SIG-M5 treated with dmso at 0.1 percent for 504 hours (cell line): Measurements from ENCODE around the gene NCF4.

Experiments used
- DNase-seq: peaks from one replicate; lab custom pipeline; 2025; ENCODE audit not compliant: unreplicated experiment; lab: John Stamatoyannopoulos, UW

Gene NCF4

DNA sequence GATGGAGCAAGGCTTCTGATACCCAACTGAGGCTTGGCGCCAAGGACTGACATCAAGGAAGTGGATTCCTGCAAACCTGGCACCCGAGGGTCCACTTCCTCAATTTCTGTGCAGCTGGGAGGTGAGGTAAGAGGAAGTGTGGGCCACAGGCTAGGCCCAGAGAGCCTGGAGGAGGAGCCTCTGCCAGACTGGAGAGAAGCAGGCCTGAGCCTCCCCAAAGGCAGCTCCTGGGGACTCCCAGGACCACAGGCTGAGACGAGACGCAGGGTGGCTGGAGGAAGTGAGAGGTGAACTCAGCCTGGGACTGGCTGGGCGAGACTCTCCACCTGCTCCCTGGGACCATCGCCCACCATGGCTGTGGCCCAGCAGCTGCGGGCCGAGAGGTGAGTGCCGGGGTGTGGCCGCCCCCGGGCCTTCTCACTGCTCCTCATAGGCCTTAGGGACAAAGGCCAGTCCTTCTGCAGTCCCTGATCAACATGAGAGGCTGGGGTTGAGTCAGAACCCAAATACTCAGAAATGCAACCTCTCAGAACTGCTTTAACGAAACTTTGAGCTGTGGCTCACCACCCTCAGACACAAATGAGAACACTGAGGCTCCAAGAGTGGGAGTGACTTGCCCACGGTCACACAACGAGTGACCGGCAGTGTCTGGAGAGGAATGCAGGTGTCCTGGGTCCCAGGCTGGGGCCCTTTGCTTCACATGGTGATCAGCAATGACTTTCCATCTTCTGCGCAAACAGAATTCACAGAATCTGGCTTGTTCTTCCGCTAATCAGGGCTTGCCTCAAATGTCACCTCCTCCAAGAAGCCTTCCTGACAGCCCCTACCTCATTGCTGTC, at the start of gene NCF4:
TSS of gene NCF4 (plus strand) at position 186 of the 839 bp plus-strand sequence. CDS start at position 352, 166 bp downstream.
- DNase-seq = peak; percentile 98

DNA sequence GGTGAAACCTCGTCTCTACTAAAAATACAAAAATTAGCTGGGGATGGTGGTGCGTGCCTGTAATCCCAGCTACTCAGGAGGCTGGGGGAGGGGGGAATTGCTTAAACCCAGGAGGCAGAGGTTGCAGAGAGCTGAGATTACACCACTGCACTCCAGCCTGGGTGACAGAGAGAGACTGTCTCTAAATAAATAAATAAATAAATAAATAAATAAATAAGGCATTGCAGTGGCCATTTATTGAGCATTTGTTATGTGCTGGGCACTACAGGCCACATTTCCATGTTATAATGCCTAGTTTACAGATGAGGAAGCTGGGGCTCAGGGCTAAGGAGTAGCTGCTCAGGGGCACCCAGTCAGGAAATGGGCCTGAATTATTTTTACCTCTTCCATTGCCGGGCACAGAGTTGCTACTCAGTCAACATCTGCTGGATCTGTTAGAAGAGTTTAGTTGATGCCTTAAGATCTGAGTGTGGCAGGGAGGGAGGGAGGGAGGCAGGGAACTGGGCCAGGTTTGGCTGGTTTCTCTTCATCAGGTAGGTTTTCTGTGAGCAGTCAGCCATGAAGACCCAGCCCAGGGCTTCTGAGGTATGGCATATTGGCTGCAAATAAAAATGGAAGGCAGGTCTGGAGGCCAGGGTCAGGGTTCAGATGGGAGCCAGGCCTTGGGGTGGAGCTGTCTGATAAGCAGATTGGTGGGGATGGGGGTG, 49.6 kb upstream of the NCF4 start:
- DNase-seq = no peak

DNA sequence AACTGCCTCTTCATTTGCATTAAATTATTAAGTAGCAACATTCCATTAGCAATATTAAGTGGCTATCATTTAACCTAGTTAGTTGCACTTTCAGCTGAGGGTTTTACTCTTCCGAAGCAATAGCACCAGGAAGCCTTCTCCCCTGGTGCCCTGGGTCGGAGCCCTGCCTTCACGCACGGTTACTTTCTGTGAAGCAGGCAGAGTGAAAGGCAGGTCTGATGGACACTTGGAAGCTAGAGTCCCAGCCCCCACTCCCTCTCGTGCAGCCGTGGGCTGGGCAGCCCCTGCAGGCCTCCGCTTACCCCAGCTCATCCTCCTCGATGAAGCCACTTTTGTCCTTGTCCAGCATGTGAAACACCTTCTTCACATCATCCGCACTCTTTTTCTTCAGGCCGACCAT, 46.0 kb upstream of the NCF4 start:
- DNase-seq = no peak

DNA sequence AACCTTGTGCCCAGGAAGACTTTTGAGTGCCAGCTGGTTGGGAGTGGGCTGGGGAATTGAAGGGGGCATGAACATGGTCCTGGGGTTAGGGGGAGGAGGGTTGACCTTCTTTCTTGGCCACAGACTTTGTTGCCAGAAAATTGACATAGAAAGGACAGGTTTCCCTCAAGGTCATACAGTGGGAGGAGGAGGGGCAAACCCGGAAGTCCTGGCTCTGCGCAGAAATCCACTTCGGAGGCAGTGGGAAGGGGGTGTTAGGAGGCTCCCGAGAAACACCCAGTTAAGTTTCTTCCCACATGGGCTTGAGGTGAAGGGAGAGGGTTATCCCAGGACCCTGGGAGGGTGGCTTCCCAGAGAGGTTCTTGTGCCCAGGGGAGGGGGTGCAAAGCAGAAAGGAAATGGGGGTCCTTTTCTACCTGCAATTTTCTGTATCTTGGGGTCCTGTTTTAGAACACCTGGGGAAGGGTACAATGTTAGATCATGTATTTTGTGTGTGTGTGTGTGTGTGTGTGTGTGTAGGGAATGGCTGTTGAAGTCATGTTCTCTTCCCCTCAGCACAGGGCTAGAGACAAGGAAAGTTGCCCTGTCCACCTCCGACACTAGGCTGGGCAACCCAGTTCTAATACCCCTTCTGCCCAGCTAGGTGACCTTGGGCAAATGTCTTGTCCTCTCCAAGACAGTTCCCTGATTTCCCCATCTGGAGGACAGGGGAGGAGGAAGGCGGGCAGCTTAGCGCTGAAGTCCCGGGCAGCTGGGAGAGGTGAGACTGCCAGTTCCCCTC, 45.1 kb upstream of the NCF4 start:
- no peak for DNase-seq

DNA sequence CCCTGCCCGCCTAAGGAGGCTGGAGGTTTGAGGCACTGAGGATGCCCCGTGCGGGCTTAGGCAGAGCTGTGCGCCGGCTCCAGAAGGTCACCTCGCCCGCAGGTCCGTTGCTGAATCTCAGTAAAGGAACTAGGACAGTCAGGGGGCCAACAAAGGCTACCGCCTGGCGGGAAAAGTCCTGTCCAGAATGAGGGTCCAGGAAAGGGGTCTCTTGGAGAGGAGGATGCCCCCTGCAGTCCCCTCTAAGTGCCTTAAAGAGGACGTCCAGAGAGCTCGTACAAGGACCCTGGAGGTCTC, 44.5 kb upstream of the NCF4 start:
- DNase-seq = no peak

DNA sequence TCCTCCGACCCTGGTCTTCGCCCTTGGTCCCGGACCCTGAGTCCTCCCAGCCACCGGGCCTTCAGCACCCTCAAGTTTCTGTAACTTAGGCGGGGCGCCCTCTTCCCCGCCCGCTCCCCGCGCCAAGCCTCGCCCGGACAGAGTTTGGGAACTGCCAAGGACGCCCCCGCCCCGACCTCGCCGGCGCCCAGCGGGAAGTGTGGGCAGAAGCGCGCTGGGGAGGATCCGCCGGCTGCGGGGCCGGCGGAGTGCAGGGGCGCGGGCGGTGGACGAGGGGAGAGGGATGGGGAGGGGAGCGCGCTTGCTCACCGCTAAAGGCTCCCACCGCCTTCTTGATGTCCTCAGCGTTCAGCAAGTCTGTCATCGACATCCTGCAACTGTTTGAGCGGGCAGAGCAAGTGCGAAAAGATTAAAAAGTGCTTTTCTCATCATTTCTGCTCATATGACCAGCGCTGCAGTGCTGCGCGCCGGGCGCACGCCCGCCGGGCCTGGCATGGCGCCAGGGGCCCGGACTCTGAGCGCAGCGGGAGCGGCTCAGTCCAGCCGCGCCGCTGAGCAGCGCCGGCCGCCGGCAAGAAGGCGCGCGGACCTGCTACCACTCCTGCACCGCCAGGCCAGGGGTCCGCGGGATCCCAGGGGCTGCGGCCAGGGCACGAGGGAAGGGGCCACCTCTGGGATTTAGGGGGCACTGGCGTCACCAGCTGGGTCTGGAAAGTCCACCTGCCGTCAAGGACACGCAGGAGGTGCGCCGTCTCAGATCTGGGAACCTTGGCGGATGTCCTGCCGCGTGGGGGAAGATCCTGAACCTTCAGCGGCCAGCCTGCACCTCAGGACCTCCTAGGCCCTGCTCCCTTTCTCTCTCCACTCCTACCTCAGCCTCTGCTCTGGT, 43.9 kb upstream of the NCF4 start, which contains the start of gene PVALB:
TSS of gene PVALB (minus strand) at position 400 of the 889 bp plus-strand sequence. CDS start at position 370, 30 bp downstream.
- no peak for DNase-seq

DNA sequence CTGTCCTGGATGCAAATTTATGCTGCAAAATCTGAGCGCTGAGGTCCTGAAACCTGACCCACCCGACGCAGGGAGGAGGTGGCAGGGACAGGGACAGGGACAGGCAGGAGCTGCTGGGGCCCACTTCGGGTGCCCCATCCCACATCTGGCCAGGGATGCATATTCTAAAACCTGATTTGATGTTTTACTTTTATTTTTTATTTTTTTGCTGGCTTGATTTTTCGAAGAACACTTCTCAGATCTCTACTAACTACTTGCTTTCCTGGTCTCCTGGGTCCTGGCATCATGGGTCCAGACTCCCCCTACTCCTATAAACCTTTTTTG, 43.3 kb upstream of the NCF4 start:
- no peak for DNase-seq

DNA sequence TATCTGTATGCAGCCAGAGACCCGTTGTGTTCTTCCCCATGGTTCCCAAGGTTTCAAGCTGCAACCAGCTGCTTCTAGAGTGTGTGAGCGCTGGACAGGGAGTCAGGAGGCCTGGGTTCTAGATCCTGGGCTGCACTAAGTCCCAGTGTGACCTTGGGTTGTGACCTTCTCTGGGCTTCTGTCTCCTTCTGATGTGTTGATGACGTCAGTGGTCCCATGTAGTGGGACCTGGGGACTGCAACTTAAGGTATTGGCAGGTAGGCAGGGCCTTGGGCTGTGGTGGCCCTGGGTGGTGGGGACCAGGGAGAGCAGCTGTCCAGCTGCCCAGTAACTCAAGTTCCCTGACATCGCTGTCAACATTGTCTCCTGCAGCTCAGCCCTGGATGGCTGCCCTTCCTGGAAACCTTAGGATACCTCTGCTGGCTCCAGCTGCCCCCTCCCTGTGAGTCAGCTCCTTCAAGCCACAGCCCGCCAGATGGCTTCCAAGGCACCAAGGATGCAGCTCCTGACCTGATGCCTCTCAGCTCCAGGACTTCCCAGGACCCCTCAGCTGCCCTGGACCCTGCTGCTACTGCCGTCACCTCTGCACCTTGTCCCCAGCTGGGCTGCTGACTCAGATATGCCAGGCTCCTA, 42.7 kb upstream of the NCF4 start:
- DNase-seq = no peak

DNA sequence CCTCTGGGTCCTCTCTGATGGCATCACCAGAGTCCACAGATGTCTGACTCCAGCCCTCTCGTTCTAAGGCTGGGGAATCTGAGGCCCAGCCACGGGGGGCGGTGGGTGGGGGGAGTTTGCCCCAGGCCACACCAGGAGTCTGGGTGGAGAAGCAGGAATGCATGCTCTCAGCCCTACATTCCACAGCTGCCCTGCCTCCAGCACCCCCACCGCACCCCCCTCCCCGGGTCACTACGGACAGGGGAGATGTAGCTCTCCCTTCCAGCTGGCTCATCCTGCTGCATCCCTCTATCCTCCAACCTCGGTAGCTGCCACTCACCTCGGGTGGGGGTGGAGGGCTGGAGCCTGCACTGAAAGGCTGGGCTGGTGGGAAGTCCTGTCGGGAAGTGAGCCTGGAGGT, 41.7 kb upstream of the NCF4 start:
- DNase-seq = no peak

DNA sequence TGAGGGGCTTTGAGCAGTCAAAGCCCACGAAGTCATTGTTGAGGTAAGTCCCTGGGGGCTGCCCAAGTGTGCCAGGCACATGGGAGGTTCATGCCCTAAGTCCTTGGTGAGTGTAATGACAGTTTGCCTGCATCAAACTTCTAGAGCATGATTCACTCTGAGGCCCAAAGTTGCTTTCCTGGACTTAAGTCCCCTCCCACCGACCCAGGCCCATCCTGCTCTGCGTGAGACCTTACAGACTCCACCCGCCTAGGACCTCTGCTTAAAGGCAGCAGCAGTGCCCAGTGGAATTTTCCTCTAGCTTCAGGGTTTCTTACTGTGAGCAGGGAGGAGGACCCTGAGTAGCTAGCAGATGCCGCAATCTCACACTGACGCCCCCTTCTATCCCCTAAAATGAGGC, 38.2 kb upstream of the NCF4 start:
- no peak for DNase-seq

DNA sequence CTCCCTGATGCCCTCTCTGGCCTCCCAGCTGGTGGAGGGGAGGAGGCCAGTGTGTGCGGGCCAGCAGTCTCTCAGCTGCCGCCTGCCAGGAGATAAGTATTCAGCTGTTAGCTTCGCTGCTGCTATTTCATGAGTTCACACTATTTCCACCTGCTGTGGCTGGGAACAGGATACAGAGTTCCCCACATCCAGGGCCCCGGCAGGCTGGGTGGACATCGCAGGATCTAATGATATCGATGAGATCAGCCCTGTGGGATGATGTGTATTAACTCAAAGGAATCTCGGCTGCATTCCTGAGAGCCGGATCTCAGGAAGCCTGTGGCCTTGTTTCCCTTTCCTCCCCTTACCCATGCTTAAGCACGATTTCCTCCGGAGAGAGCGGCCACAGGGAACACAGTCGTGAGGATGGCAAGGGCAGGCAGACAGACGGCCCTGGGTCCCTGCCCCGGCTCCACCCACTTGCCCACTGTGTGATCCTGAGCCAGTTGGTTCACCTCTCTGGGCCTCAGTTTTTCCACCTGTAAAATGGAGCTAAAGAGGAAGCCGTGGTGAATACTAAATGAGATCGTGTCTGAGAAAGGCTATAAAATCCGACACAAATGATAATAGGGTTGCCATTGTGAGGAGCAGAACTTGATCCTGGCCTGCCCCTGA, 37.5 kb upstream of the NCF4 start:
- DNase-seq = no peak

DNA sequence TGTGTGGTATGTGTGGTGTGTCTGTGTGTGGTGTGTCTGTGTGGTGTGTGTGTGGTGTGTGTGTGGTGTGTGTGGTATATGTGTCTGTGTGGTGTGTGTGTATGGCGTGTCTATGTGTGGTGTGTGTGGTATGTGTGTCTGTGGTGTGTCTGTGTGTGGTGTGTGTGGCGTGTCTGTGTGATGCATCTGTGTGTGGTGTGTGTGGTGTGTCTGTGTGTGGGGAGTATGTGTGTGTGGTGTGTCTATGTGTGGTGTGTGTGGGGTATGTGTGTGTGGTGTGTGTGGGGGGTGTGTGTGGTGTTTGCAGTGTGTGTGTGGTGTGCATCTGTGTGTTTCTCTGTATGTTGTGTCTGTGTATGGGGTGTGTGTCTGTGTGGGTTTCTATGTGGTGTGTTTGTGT, 36.2 kb upstream of the NCF4 start:
- DNase-seq = no peak

DNA sequence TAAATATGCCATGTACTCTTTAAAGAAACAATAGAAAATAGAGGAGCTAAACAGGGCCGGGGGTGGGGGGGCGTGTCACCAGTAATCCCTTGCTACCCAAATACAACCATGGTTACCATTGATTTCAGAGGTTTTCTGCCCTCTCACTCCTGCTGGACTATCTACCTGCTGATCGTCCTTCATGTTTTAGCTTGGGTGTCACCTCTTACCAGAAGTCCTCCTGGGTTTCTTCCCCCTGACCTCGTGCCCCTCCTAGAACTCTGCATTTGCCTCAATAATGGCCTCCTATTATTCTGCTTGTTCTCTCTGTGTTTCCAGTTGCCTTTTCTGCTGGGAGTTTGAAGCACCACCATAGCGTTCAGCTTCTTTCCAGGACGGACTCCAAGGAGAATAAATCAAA, 34.5 kb upstream of the NCF4 start:
- DNase-seq = no peak

DNA sequence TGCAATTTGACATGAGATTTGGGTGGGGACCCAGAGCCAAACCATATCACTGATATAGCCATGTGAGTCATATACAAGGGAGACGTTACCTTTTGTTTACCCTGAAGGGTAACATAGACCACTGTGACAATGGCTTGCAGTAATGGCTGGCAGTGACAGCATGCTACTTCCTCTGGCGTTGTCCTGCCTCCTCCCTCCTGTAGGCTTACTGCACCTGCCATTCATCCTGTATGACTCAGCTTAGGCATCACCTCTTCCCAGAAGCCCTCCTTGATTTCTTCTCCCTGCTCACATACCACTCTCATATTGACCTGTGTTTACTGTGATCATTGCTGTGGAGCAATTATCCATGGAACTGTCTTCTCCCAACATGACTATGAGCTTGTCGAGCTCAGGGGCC, 32.0 kb upstream of the NCF4 start:
- DNase-seq = no peak

DNA sequence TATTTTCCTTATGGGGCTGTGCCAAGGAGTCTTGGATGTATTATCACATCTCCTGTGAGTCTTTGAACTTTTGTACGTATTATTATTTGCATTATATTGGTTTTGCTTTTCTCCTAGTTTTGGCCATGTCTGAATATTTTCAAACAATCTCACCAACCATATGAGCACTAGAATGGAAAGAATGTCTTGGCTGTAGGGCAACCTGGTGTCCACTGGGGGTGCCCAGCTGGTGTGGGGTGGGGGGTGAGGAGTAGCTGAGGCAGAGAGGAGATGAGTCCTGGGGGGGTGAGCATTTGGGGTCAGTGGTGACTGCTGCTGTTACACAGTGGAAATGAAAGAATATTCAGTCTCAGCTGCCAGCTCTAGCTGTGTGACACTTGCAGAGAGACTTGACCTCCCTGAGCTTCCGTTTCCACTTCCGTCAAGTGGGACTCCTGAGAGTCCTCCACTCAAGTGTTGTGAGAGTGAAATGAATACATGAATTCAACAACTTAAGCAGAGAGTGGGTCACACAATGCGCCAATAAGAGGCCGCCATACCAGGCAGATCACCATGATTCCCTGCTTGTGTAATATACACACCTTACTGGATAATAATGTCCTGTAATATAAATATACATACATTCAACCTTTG, 31.3 kb upstream of the NCF4 start:
- no peak for DNase-seq

DNA sequence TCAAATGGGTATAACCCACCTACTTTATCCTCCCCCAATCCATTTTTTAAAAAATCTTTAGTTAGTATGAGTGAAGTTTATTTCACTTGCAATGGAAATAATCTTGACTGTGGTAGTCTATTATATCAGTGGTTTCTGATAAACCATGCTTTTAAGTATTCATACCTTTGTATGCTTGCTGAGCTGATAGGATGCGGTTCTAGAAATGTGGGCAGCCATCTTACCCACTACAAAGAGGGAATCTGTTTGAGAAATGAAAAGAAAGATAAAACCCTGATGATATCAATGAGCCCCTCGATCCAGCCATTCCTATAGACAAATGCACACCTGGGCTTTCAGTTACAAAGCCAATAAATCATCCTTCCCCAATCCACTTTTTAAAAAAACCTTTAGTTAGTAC, 30.2 kb upstream of the NCF4 start:
- DNase-seq = no peak

DNA sequence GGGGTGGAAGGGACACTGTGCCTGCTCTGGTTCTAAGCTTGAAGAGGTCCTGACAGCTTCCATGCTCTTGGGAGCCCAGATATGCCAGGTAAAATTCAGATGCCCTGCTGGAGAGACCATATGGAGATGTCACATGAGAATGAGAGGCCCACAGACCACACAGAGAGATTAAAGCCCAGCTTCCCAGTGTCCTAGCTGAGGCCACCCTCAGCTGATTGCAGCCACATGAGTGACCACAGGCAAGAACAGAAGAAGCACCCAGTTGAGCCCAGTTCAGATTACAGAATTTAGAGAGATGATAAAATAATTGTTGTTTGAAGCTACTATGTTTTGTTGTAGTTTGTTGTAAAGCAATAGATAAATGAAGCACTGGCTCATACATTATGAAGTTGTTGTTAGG, 29.6 kb upstream of the NCF4 start:
- no peak for DNase-seq

DNA sequence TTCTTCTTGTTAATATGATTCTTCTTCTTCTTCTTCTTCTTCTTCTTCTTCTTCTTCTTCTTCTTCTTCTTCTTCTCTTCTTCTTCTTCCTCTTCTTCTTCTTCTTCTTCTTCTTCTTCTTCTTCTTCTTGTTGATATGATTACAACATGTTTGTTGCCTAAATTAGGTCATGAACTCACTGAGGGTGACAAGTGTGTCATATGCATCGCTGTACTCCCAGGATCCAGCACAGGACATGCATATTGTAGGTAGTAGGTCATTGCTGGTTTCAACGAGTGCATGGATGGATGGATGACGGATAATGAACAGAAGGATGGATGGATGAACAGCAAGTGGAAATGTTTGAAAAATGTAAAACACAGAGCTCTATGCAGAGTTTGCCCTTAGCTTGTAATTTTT, 29.1 kb upstream of the NCF4 start:
- DNase-seq = no peak

DNA sequence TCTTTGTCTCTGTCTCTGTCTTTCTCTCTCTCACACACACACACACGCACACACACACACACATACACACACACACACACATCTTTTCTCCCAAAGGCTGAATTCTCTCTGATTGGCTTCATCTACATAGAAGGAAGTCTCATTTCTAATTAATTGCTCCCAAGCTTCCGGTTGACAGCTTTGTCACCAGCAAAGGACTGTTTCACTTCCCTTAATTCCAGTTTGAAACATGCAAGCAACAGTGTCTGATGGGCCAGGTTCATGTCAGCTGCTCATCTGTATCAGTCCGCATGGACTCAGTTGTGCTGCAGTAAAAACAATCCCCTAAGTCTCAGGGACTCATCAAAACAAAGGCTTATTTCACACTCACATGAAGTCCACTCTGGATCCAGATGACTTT, 27.7 kb upstream of the NCF4 start:
- peak; percentile 89 for DNase-seq

DNA sequence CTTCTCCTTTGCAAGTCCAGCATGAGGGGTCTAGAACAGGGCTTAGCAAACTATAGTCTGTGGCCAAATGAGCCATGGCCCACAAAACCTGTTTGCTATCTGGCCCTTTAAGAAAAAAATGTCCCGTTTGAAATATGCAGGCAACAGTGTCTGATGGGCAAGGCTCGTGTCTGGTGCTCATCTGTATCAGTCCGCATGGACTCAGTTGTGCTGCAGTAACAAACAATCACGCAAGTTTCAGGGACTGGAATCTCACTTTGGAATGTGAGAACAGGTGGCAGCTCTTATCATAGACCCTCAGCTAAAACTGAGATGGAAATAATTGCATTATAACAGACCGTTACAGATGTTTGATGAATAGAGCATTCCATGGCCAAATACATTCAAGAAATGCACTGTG, 24.9 kb upstream of the NCF4 start:
- DNase-seq = no peak
